Hematopoietic multipotent progenitor cell treated with erythropoietin and hydrocortisone succinate and interleukin-3 and kit ligand, for 15 days (in vitro differentiated cells): ENCODE data around the gene HEBP2.

ENCODE experiments used
- DNase-seq: peaks from one replicate; pipeline ENCODE4 v3.0.0-alpha.2; 2015; ENCODE audit warnings: low spot score

The HEBP2 gene

DNA sequence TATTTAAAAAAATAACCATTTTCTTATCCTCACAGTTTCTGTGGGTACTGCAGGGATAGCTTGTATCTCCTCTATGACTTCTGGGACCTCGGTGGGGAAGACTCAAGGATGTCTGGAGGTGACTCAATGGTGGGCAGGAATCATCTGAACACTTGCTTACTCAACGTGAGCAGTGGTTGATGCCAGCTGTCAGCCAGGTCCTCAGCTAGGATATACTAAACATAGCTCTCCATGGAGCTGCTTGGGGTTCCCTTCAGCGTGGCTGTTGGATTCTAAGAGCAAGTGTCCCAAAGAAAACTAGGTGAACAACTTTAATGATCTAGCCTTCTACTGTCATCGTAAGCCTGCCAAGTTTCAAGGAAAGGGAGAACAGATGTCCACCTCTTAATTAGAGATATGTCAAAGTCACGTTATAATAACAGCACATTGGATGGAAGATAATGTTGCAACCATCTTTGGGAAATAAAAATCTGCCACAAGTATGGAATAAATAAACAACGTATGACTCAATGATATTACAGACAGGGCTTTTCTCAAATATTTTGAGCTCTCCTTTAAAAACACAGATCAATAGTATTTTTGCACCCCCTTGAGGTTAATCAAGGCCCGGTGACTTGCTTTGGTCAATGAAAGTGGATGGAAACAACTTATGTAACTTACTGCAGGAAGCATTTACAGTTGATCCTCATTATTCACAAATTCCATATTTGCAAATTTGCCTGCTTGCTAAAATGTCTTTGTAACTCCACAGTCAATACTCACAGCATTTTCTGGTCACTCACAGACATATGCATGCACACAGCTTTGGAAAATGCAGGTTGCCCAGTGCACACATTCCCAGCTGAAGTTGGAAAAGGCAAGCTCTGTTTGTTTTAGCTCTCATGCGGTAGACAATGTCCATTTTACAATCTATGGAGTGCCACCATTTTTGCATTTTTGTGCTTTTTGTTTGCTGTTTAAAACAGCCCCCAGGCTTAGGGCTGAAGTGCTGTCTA, 6.6 kb upstream of the HEBP2 start:
- DNase-seq = no peak

GRCh38 chr6:138400326-138400725, 3.7 kb upstream of the HEBP2 start:
- DNase-seq = no peak

GRCh38 chr6:138401960-138402837, 1.8 kb upstream of the HEBP2 start:
- DNase-seq = no peak

DNA sequence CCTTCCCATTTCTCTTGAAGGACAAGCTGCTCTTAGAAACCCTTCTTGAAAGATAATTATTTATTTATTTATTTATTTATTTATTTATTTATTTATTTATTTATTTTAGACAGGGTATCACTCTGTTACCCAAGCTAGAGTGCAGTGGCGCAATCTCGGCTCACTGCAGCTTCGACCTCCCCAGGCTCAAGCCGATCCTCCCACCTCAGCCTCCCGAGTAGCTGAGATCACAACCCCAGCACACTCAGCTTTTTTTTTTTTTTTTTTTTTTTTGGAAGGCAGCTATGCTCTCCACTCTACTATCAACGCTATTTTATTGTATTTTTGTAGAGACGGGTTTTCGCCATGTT, 1.2 kb upstream of the HEBP2 start:
- DNase-seq = no peak

GRCh38 chr6:138403324-138403800, 661 bp upstream of the HEBP2 start:
- DNase-seq = peak; percentile 4

- DNase-seq = no peak
Measured at GRCh38 chr6:138404666-138405337, 779 bp downstream of the HEBP2 start.

DNA sequence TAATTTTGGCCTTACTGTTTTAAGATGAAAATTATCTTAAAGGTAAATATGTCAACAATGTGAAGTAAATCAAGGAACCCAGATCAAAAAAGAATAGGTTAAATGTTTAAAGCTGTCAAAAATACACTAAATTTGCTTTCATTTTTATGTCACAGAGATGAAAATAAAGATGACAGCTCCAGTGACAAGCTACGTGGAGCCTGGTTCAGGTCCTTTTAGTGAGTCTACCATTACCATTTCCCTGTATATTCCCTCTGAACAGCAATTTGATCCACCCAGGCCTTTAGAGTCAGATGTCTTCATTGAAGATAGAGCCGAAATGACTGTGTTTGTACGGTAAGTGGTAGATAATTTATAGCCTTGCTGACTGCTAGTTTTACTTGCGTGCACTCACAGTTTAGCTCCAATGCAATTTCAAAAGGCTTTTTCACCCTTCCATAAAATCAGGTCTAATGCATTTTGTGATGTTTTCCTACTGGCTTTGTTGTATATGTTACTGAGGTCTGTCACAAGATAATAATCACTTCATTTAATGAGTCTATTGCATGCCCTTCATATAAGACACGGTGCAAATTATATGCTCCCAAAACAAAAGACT, 1.9 kb downstream of the HEBP2 start:
- no peak for DNase-seq

DNA sequence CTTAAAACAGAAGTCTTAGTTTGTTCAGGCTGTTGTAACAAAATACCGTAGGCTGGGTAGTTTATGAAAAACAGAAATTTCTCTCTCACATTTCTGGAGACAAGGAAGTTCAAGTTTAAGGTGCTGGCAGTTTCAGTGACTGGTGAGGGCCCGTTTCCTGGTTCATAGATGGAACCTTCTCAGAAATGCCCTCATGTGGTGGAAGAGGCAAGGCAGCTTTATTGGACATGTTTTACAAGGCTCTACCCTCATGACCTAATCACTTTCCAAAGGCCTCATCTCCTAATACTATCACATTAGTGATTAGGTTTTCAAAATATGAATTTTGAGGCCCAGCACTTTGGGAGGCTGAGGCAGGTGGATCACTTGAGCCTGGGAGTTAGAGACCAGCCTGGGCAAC, 2.4 kb downstream of the HEBP2 start:
- no peak for DNase-seq

DNA sequence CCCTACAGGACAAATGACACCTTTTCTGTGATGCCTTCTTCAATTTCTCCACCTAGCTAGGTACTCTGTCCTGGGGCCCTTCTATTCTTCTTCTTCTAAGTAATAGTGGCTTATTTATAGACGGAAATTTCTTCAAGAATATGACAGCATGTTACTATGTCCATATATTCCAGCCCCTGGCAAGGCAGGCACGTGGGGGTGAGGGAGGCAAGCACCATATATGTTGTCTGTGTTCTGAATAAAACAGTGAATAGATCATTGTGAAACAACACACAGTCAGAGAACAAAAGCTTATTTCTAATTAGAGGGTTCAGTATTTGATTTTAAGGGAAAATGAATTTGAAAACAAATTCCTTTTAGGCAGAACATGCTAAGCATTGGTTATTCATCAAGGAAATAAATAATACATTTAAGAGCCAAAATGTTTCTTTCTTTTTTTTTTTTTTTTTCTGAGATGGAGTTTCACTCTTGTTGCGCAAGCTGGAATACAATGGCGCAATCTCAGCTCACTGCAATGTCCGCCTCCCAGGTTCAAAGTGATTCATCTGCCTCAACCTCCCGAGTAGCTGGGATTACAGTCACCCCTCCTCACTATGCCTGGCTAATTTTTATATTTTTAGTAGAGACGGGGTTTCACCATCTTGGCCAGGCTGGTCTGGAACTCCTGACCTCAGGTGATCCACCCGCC, 6.2 kb downstream of the HEBP2 start:
- no peak for DNase-seq

DNA sequence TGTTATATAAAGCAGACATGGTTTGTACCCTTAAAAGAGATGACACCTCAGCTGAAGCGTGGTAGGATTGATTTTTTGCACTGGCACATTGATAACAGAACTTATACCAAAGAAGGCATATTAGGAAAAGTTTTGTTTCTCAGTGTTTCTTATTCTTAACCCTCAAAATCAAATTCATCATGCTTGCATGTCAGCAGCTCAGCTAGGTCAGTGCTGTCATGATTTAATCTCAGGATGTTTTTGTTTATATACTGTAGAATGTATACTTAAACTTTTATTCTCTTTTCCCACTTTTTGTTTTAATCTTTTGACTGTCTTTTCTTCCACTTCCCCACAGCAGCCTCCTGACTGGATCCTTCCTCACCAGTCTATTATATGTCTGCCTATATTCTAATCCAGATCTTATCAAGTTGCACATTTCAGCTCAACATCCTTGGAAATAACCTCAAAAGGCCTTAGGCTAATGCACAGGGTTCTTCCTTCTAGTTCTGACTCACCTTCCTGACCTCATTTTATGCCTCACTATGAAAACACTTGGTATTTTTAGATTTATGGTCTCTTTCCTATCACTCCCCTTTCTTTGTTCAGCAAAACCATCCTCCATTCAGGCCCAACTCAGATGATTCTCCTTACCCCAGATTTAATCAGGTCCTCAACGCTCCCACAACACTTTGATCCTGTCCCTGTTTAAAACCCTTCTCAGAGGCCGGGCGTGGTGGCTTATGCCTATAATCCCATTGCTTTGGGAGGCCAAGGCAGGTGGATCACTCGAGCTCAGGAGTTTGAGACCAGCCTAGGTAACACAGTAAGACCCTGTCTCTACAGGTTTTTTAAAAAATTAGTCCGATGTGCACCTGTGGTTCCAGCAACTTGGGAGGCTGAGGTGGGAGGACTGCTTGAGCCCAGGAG, 7.2 kb downstream of the HEBP2 start:
- no peak for DNase-seq

- no peak for DNase-seq
Measured at GRCh38 chr6:138415125-138415524, 11.1 kb downstream of the HEBP2 start.

- DNase-seq = no peak
Measured at GRCh38 chr6:138416206-138416605, 12.2 kb downstream of the HEBP2 start.

- no peak for DNase-seq
Measured at GRCh38 chr6:138417493-138418117, 13.6 kb downstream of the HEBP2 start.

DNA sequence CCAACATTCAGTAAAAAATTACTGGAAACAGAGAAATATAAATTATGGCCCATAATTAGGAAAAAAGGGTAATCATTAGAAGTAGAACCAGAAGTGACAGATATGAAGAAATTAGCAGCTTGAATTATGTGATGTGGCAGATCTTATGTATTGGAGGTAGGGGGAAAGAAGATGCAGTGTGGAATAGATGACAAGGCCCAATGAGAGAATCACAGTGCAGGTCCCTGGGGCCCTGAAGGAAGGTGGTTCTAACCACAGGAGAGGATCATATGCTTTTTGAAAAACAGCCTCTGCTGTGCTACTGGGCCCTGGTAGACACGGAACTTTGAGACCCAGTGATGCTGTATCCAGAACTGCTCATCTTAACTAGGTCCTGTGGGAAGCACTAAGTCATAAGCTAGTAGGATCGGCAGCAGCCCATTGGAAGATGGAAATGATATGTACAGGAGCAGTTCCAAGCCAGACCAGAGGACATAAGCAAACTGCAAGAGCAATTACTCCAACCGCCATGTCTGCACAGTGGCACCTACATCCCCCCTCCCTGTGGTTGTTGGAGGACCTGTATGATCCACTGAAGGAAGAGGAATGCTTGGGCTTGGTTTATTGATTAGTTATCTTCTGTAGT, 14.2 kb downstream of the HEBP2 start:
- DNase-seq = no peak

GRCh38 chr6:138419766-138420165, 15.7 kb downstream of the HEBP2 start:
- DNase-seq = no peak

GRCh38 chr6:138420356-138420755, 16.3 kb downstream of the HEBP2 start:
- no peak for DNase-seq

- no peak for DNase-seq
Measured at GRCh38 chr6:138421089-138421488, 17.1 kb downstream of the HEBP2 start.

DNA sequence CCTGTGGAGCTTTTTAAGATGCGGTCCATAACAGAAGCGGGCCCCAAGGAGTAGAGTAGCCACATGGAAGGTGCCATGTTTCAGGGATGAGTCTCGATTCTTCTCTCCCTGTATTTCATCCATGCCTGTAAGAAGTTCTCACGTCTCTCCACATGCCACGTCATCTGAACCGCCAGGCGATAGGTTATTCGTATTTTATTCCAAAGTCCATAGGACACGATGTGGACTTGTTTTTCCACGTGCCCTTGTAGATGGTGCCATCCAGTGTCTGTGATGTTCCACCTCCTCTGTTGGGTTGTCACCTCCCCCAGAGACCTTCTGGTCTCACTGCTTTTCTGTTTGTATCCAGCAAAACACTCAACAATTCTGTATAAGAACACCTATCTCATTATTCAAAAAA, 17.6 kb downstream of the HEBP2 start:
- no peak for DNase-seq

DNA sequence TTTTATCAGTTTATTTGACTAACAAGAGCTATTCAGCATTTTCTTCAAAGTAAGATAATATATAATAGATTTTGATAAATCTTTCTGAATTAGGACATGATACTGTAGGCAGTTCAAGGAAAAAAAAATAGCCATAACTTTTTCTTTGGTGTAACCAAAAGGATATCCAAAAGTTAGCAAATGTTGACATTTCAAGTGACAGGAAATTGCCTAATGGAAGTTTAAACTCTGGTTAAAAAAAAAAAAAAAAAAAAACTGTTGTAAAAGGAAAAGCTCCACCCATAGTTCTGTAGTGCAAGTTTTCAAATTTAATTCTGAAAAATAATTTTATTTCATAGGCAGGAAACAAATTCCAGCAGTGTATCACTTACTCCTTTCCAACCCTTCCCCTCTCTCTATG, 18.8 kb downstream of the HEBP2 start:
- no peak for DNase-seq
